Keratinocyte (primary cell): ENCODE data around the gene EPC2. TPM values are rescaled to one million over a fixed set of nuclear protein-coding genes. Genes with fewer than 3 reads are reported as not detected.

ENCODE experiments used
- DNase-seq: peaks from one replicate; pipeline ENCODE4 v3.0.0-alpha.2; 2011; ENCODE audit warnings: low read depth, missing footprints, low spot score
- FAIRE-seq: peaks from 2 replicates; lab custom pipeline; 2011; peaks lifted over from hg19 to GRCh38; lab: Jason Lieb, UNC
- H2AFZ ChIP-seq: 2 replicates; pipeline ENCODE4 v1.6.0; 2012; ENCODE audit warnings: low read length, control low read depth, inconsistent platforms; ENCODE audit not compliant: control insufficient read depth
- H3K27ac ChIP-seq: 2 replicates; pipeline ENCODE4 v1.5.1; 2011; ENCODE audit warnings: low read length; ENCODE audit not compliant: control insufficient read depth, insufficient read depth
- H3K27me3 ChIP-seq: 3 replicates; pipeline ENCODE4 v1.6.0; 2011; ENCODE audit warnings: low read length; ENCODE audit not compliant: control insufficient read depth, insufficient read depth; ENCODE audit errors: extremely low read depth
- H3K36me3 ChIP-seq, 2 experiments: 2 replicates in 1 of 2; 3 replicates in 1 of 2; pipeline ENCODE4 v1.5.1; 2011; ENCODE audit warnings: low read length in 2 of 2, mild to moderate bottlenecking in 1 of 2; ENCODE audit not compliant: control insufficient read depth in 2 of 2, insufficient read depth in 2 of 2; ENCODE audit errors: extremely low read depth in 1 of 2
- H3K4me1 ChIP-seq: 3 replicates; pipeline ENCODE4 v1.5.1; 2011; ENCODE audit warnings: low read length; ENCODE audit not compliant: control insufficient read depth, insufficient read depth; ENCODE audit errors: extremely low read depth
- H3K4me2 ChIP-seq: 3 replicates; pipeline ENCODE4 v1.6.0; 2011; ENCODE audit warnings: low read depth, low read length; ENCODE audit not compliant: control insufficient read depth, insufficient read depth; ENCODE audit errors: extremely low read depth
- H3K4me3 ChIP-seq, 3 experiments: fragments of 200-600 bp in 1 of 3; sonication (generic) in 1 of 3; 2 replicates in 2 of 3; 3 replicates in 1 of 3; pipeline ENCODE4 v1.5.1; 2011 to 2016; ENCODE audit warnings: low read length in 3 of 3, mild to moderate bottlenecking in 3 of 3, control low read depth in 2 of 3, inconsistent platforms in 1 of 3, low read depth in 1 of 3, mixed read lengths in 1 of 3, mixed run types in 1 of 3, moderate library complexity in 1 of 3; ENCODE audit not compliant: control insufficient read depth in 2 of 3, insufficient read depth in 2 of 3; ENCODE audit errors: extremely low read depth in 1 of 3
- H3K79me2 ChIP-seq: 2 replicates; pipeline ENCODE4 v1.6.0; 2012; ENCODE audit warnings: low read length; ENCODE audit not compliant: control insufficient read depth, insufficient read depth
- H3K9ac ChIP-seq: 3 replicates; pipeline ENCODE4 v1.6.0; 2011; ENCODE audit warnings: low read length; ENCODE audit not compliant: control insufficient read depth, insufficient read depth; ENCODE audit errors: extremely low read depth
- H3K9me1 ChIP-seq: 3 replicates; pipeline ENCODE4 v1.6.0; 2011; ENCODE audit warnings: low read length; ENCODE audit not compliant: control insufficient read depth, insufficient read depth; ENCODE audit errors: extremely low read depth
- H3K9me3 ChIP-seq: 2 replicates; pipeline ENCODE4 v1.5.1; 2012; ENCODE audit warnings: low read depth, low read length; ENCODE audit not compliant: control insufficient read depth
- H4K20me1 ChIP-seq: 3 replicates; pipeline ENCODE4 v1.6.0; 2011; ENCODE audit warnings: low read length; ENCODE audit not compliant: control insufficient read depth, insufficient read depth; ENCODE audit errors: extremely low read depth
- EZH2 ChIP-seq: IDR thresholded peaks from one replicate; pipeline ENCODE4 v1.6.1; 2012; ENCODE audit warnings: inconsistent platforms, mild to moderate bottlenecking, low read length, moderate library complexity
- dilution Hi-C: fragments of 300-500 bp; cut with MboI; formaldehyde crosslinking; loops from one replicate; pipeline ENCODE4 v1.7.0; 2020; ENCODE audit warnings: low sequenced_read_pairs; ENCODE audit not compliant: extremely low pct_ligation_motif_present
- polyA plus RNA-seq, 5 experiments: library from polyadenylated mRNA; depleted of rRNA in 3 of 5; stranded (reverse) in 3 of 5; stranded (forward) in 1 of 5; unstranded in 1 of 5; fragments of >200 nt; gene quantifications; 1 replicate in 1 of 5; 2 replicates in 3 of 5; 3 replicates in 1 of 5; pipeline versions ENCODE4 v1.2.1 to v1.2.3, GENCODE V29; 2011 to 2012; ENCODE audit warnings: missing spikeins in 2 of 5, low read depth in 1 of 5, low replicate concordance in 1 of 5
- TF ChIP-seq, protein P1 (sequence below), 3 experiments: IDR thresholded peaks in 1 of 3; conservative IDR thresholded peaks in 1 of 3; optimal IDR thresholded peaks in 1 of 3; 2 replicates in 2 of 3; 3 replicates in 1 of 3; pipeline versions ENCODE3 to v1.5.1; 2011; ENCODE audit warnings: low read length in 3 of 3, mild to moderate bottlenecking in 3 of 3, moderate library complexity in 2 of 3, control low read depth in 1 of 3, inconsistent platforms in 1 of 3; ENCODE audit not compliant: insufficient read depth in 2 of 3; ENCODE audit errors: extremely low read depth in 1 of 3

Gene EPC2
- polyA plus RNA-seq, 1 donor (not counting 4 experiments of a cell fraction or from before 2014, with no cell fraction given) = 13.1 TPM

GRCh38 chr2:148702475-148702874 is 57.9 kb downstream of the EPC2 start:
- H3K27ac ChIP-seq = no peak overlapping the region
- no peaks in the 10 kb centered on the region for H3K9me3 ChIP-seq
- no peak overlapping the region for H3K9ac ChIP-seq
- DNase-seq (no peak), FAIRE-seq (no peak)
- H3K79me2 ChIP-seq = peaks cover 10% of the 10 kb centered on the region
- no peaks in the 10 kb centered on the region for H3K4me1 ChIP-seq
- no peak overlapping the region for H2AFZ ChIP-seq
- H3K27me3 ChIP-seq = no peaks in the 10 kb centered on the region
- H3K4me3 ChIP-seq = no peak overlapping the region
- dilution Hi-C loops = no loop called here
- H3K9me1 ChIP-seq = no peaks in the 10 kb centered on the region
- TF ChIP-seq, protein P1, sequence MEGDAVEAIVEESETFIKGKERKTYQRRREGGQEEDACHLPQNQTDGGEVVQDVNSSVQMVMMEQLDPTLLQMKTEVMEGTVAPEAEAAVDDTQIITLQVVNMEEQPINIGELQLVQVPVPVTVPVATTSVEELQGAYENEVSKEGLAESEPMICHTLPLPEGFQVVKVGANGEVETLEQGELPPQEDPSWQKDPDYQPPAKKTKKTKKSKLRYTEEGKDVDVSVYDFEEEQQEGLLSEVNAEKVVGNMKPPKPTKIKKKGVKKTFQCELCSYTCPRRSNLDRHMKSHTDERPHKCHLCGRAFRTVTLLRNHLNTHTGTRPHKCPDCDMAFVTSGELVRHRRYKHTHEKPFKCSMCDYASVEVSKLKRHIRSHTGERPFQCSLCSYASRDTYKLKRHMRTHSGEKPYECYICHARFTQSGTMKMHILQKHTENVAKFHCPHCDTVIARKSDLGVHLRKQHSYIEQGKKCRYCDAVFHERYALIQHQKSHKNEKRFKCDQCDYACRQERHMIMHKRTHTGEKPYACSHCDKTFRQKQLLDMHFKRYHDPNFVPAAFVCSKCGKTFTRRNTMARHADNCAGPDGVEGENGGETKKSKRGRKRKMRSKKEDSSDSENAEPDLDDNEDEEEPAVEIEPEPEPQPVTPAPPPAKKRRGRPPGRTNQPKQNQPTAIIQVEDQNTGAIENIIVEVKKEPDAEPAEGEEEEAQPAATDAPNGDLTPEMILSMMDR (optimal IDR thresholded peaks at IDR 0.05 in 1 of 3, IDR thresholded peaks at IDR 0.05 in 1 of 3, conservative IDR thresholded peaks at IDR 0.05 in 1 of 3; ENCODE audit: extremely low read depth in 1 of 3, insufficient read depth in 2 of 3, low read length in 3 of 3) = no peak
- TF ChIP-seq EZH2 = no peak
- no peaks in the 10 kb centered on the region for H4K20me1 ChIP-seq
- H3K36me3 ChIP-seq = no peaks in the 10 kb centered on the region
- H3K4me2 ChIP-seq = no peak overlapping the region

GRCh38 chr2:148704247-148704646 is 59.7 kb downstream of the EPC2 start:
- H3K79me2 ChIP-seq = peaks cover 10% of the 10 kb centered on the region
- H3K9ac ChIP-seq = no peak overlapping the region
- dilution Hi-C loops = no loop called here
- no peak overlapping the region for H3K4me3 ChIP-seq
- TF ChIP-seq, protein P1 (optimal IDR thresholded peaks at IDR 0.05 in 1 of 3, IDR thresholded peaks at IDR 0.05 in 1 of 3, conservative IDR thresholded peaks at IDR 0.05 in 1 of 3; ENCODE audit: extremely low read depth in 1 of 3, insufficient read depth in 2 of 3, low read length in 3 of 3) = no peak
- no peak for TF ChIP-seq EZH2
- no peak overlapping the region for H2AFZ ChIP-seq
- H3K4me1 ChIP-seq = no peaks in the 10 kb centered on the region
- no peaks in the 10 kb centered on the region for H3K9me3 ChIP-seq
- H3K27ac ChIP-seq = no peak overlapping the region
- no peak for FAIRE-seq
- H3K27me3 ChIP-seq = no peaks in the 10 kb centered on the region
- H3K36me3 ChIP-seq = no peaks in the 10 kb centered on the region
- no peak overlapping the region for H3K4me2 ChIP-seq
- H4K20me1 ChIP-seq = no peaks in the 10 kb centered on the region
- no peak for DNase-seq
- H3K9me1 ChIP-seq = no peaks in the 10 kb centered on the region
